ENCODE measurements around the gene IL22RA2.

The IL22RA2 gene

GRCh38 chr6:137166247-137167098, 7.0 kb downstream of the IL22RA2 start:
- no peak for DNase-seq

- no peak for DNase-seq
Observed at GRCh38 chr6:137165375-137166246, 7.8 kb downstream of the IL22RA2 start.

- no peak for DNase-seq
Observed at GRCh38 chr6:137163732-137164318, 9.6 kb downstream of the IL22RA2 start.

- DNase-seq, result no peak
Observed at GRCh38 chr6:137162692-137163306, 10.6 kb downstream of the IL22RA2 start.

- no peak for DNase-seq
Observed at GRCh38 chr6:137161949-137162348, 11.5 kb downstream of the IL22RA2 start.

GRCh38 chr6:137160763-137161162, 12.7 kb downstream of the IL22RA2 start:
- DNase-seq, result peak; percentile 32

GRCh38 chr6:137159912-137160311, 13.5 kb downstream of the IL22RA2 start:
- DNase-seq, result peak; percentile 37

- no peak for DNase-seq
Observed at GRCh38 chr6:137157601-137158000, 15.8 kb downstream of the IL22RA2 start.

- no peak for DNase-seq
Observed at GRCh38 chr6:137156650-137157049, 16.8 kb downstream of the IL22RA2 start.

GRCh38 chr6:137155830-137156229, 17.6 kb downstream of the IL22RA2 start:
- DNase-seq, result peak; percentile 30

GRCh38 chr6:137150072-137150471, 23.4 kb downstream of the IL22RA2 start:
- DNase-seq, result no peak

GRCh38 chr6:137149035-137149393, 24.4 kb downstream of the IL22RA2 start:
- DNase-seq, result no peak

- DNase-seq, result peak; percentile 43
Observed at GRCh38 chr6:137148306-137149034, 25.0 kb downstream of the IL22RA2 start.

- DNase-seq, result no peak
Observed at GRCh38 chr6:137147195-137147594, 26.2 kb downstream of the IL22RA2 start.

- no peak for DNase-seq
Observed at GRCh38 chr6:137146206-137146605, 27.2 kb downstream of the IL22RA2 start.

- no peak for DNase-seq
Observed at GRCh38 chr6:137145421-137145820, 28.0 kb downstream of the IL22RA2 start.

- DNase-seq, result peak; percentile 12
Observed at GRCh38 chr6:137136065-137136464, 37.4 kb downstream of the IL22RA2 start.

- no peak for DNase-seq
Observed at GRCh38 chr6:137134483-137134882, 39.0 kb downstream of the IL22RA2 start.

- DNase-seq, result no peak
Observed at GRCh38 chr6:137133122-137133521, 40.3 kb downstream of the IL22RA2 start.

- DNase-seq, result no peak
Observed at GRCh38 chr6:137126875-137127485, 46.5 kb downstream of the IL22RA2 start.

- no peak for DNase-seq
Observed at GRCh38 chr6:137123078-137123477, 50.4 kb downstream of the IL22RA2 start.

- no peak for DNase-seq
Observed at GRCh38 chr6:137122612-137123011, 50.8 kb downstream of the IL22RA2 start.

Measured in EL (cell line).